AG09319 (cell line): ENCODE measurements around the gene SLMAP.
A peak's percentile ranks its signal among the peaks of the same experiment; 100 is the strongest.

Source experiments
- DNase-seq: peaks from one replicate; pipeline ENCODE4 v3.0.0-alpha.2; 2010; ENCODE audit warnings: low read depth; ENCODE audit errors: extremely low read depth
- TF ChIP-seq, protein P1 (sequence below): IDR thresholded peaks from 2 replicates; pipeline ENCODE4 v1.5.1; 2011; ENCODE audit warnings: low read depth, mild to moderate bottlenecking, inconsistent platforms, low read length, moderate library complexity

The SLMAP gene

GRCh38 chr3:57958642-57959422 lies 202.7 kb downstream of the SLMAP start:
- TF ChIP-seq, protein P1, sequence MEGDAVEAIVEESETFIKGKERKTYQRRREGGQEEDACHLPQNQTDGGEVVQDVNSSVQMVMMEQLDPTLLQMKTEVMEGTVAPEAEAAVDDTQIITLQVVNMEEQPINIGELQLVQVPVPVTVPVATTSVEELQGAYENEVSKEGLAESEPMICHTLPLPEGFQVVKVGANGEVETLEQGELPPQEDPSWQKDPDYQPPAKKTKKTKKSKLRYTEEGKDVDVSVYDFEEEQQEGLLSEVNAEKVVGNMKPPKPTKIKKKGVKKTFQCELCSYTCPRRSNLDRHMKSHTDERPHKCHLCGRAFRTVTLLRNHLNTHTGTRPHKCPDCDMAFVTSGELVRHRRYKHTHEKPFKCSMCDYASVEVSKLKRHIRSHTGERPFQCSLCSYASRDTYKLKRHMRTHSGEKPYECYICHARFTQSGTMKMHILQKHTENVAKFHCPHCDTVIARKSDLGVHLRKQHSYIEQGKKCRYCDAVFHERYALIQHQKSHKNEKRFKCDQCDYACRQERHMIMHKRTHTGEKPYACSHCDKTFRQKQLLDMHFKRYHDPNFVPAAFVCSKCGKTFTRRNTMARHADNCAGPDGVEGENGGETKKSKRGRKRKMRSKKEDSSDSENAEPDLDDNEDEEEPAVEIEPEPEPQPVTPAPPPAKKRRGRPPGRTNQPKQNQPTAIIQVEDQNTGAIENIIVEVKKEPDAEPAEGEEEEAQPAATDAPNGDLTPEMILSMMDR, result no peak
- no peak for DNase-seq

GRCh38 chr3:57959423-57960173 lies 203.5 kb downstream of the SLMAP start:
- no peak for DNase-seq
- TF ChIP-seq, protein P1, result no peak

DNA sequence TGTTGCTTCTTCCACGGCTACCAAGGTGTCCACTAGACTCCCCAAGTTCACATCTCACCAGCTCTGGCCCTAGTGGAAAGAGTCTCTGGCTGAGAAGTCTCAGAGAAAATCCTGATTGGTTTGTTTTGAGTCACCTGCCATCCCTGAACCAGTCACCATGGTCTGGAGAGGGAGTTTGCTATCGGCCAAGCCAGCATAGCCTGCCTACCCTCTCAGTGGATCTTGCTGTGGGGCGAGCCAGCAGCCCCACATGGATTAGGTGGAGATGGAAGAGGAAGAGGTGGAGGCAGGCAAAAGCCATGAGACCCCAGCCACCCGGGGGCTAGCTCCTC lies 204.0 kb downstream of the SLMAP start:
- TF ChIP-seq, protein P1, result no peak
- DNase-seq, result no peak

DNA sequence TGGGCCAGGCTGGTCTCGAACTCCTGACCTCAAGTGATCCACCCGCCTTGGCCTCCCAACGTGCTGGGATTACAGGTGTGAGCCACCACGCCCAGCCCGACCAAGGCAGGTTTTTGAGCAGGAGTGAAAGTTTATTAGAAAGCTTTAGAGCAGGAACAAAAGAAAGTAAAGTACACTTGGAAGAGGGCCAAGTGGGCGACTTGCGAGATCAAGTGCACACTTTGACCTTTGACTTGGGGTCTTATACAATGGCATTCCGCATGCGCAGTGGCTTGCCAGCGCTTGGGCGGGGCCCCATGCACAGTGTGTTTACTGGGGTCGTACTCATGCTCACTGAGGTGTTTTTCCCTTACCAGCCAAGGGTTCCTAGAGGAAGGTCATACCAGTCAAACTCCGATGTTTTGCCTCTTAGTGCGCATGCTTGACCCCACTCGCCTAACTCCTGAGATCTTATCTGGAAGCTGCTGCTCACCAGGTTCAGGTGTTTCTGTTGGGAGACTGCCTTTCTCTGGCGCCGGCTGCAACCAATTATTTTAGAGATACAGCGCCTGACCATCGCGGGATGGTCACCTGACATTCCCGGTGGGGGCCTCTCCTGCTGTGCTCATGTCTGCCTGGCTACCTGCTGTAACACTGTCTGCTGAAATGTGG lies 205.2 kb downstream of the SLMAP start:
- no peak for DNase-seq
- TF ChIP-seq, protein P1, result no peak

DNA sequence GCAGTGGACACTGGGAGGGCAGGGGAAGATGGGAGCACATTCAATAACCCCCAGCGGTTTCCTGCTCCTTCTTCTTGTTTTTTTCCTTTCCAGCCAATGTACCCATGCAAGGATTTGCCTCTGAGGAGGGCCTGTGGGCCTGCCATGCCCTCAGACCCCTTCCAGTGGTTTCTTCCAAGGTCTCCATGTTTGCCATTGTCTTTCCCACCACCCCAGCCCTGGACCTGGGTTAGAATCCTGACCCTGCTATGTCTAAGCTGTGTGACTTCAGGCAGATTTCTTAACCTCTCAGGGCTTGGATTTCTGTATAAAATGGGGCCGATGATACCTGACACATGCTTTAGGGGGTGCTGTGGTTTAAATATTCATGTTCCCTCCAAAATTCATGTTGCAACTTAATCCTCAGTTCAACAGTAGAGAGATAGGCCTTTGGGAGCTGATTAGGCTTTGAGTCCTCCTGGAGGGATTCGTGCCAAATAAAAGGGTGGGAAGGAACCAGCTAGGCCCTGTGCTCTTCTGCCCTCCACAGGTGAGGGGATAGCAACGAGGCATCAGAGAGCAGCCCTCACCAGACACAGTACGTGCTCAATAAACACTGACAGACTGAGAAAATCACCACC lies 205.8 kb downstream of the SLMAP start:
- no peak for DNase-seq
- TF ChIP-seq, protein P1, result peak; percentile 34

DNA sequence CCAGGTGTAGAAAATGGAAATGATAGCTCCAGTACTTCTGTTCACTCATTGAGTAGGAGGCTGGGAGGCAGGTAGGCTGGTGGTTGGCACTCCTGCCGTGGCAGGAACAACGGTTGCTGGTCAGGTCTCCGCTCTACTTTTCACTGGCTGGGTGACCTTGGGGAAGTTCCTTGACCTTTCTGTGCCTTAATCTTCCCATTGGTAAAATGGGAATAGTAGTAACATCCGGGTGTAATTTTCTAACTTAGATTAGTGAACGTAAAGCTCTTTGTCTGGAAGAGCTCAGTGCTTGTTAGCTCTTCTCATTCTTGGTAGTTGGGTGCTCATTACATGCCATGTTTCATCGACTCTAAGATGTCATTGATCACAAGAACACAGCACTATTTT lies 206.3 kb downstream of the SLMAP start:
- TF ChIP-seq, protein P1, result no peak
- no peak for DNase-seq
